PC-3 (cell line): ENCODE results near the gene PPP1R2. TPM values are rescaled to one million over a fixed set of nuclear protein-coding genes. Genes with fewer than 3 reads are reported as not detected.

Source experiments
- ATAC-seq: fragments of 200-7000 bp; cut with Tn5 transposase; 2 replicates; pipeline ENCODE4 v1.9.1; 2020; ENCODE audit warnings: mild to moderate bottlenecking, moderate library complexity
- BruUV-seq: library from RNA; stranded (reverse); fragments of 400-500 nt; replicated peaks from 2 replicates; lab custom pipeline; 2021; lab: Mats Ljungman, UMichigan
- CTCF ChIA-PET: fragments of 300-600 bp; sonication (Branson Sonifier 250); formaldehyde crosslinking; loops from one replicate; lab custom pipeline; 2022; ENCODE audit warnings: antibody characterized with exemption; lab: Charles Lee
- POLR2A ChIA-PET: fragments of 300-600 bp; sonication (Branson Sonifier 250); formaldehyde crosslinking; loops from one replicate; lab custom pipeline; 2022; ENCODE audit warnings: antibody characterized with exemption; ENCODE audit not compliant: unreplicated experiment; lab: Charles Lee
- DNase-seq: peaks from one replicate; pipeline ENCODE4 v3.0.0-alpha.2; 2015
- H2AFZ ChIP-seq: fragments of 300-600 bp; sonication (generic); 2 replicates; pipeline ENCODE4 v1.6.0; 2016; ENCODE audit warnings: antibody characterized with exemption, low read length
- H3F3A ChIP-seq: fragments of 300-600 bp; sonication (generic); one replicate; pipeline ENCODE4 v1.6.0; 2017; ENCODE audit warnings: antibody characterized with exemption, low read length, control low read depth, mild to moderate bottlenecking; ENCODE audit not compliant: unreplicated experiment
- H3K27ac ChIP-seq: fragments of 300-600 bp; sonication (generic); 2 replicates; pipeline ENCODE4 v1.5.1; 2016; ENCODE audit warnings: mild to moderate bottlenecking, low read length
- H3K27me3 ChIP-seq: fragments of 300-600 bp; sonication (generic); 2 replicates; pipeline ENCODE4 v1.6.1; 2016; ENCODE audit warnings: low read length, mixed read lengths
- H3K36me3 ChIP-seq: fragments of 300-600 bp; sonication (generic); 2 replicates; pipeline ENCODE4 v1.6.1; 2016; ENCODE audit warnings: low read depth, mixed run types, low read length, mixed read lengths
- H3K4me1 ChIP-seq: fragments of 300-600 bp; sonication (generic); 2 replicates; pipeline ENCODE4 v1.5.1; 2016; ENCODE audit warnings: low read length; ENCODE audit not compliant: insufficient read depth
- H3K4me2 ChIP-seq: fragments of 300-600 bp; sonication (generic); 2 replicates; pipeline ENCODE4 v1.6.0; 2016; ENCODE audit warnings: low read length
- H3K4me3 ChIP-seq: fragments of 300-600 bp; sonication (generic); 2 replicates; pipeline ENCODE4 v1.5.1; 2016; ENCODE audit warnings: mild to moderate bottlenecking, low read length, mixed read lengths
- H3K79me2 ChIP-seq: fragments of 300-600 bp; sonication (generic); 2 replicates; pipeline ENCODE4 v1.6.1; 2017; ENCODE audit warnings: low read length, mixed read lengths
- H3K9ac ChIP-seq: fragments of 300-600 bp; sonication (generic); 2 replicates; pipeline ENCODE4 v1.6.0; 2016; ENCODE audit warnings: mild to moderate bottlenecking, low read length
- H3K9me2 ChIP-seq: fragments of 300-600 bp; sonication (generic); replicated peaks from 2 replicates; pipeline ENCODE4 v1.6.1; 2016; ENCODE audit warnings: mixed run types, low read length, mixed read lengths
- H3K9me3 ChIP-seq: fragments of 300-600 bp; sonication (generic); 2 replicates; pipeline ENCODE4 v1.6.1; 2016; ENCODE audit warnings: low read length, mixed read lengths
- H4K20me1 ChIP-seq: fragments of 300-600 bp; sonication (generic); 2 replicates; pipeline ENCODE4 v1.6.1; 2016; ENCODE audit warnings: low read length, mixed read lengths
- CTCF ChIP-seq: fragments of 300-600 bp; sonication (generic); conservative IDR thresholded peaks from 2 replicates; pipeline ENCODE4 v1.5.1; 2017; ENCODE audit warnings: antibody characterized with exemption, low read depth, mild to moderate bottlenecking, low read length
- EZH2 ChIP-seq: fragments of 300-600 bp; sonication (generic); IDR thresholded peaks from one replicate; pipeline ENCODE4 v1.6.1; 2017; ENCODE audit warnings: antibody characterized with exemption, mild to moderate bottlenecking, low read length; ENCODE audit not compliant: unreplicated experiment
- EZH2phosphoT487 ChIP-seq: fragments of 300-600 bp; sonication (generic); IDR thresholded peaks from 2 replicates; pipeline ENCODE4 v1.6.1; 2018; ENCODE audit warnings: mild to moderate bottlenecking, antibody characterized with exemption, low read length, borderline replicate concordance
- intact Hi-C: fragments of 100-400 bp; cut with micrococcal nuclease; formaldehyde crosslinking; loops from 2 replicates; pipeline ENCODE4 v1.9.0; 2023
- total RNA-seq: library from RNA; depleted of rRNA; stranded (reverse); fragments of >200 nt; gene quantifications from 2 replicates; pipeline ENCODE4 v1.2.3, GENCODE V29; 2014

Gene PPP1R2
- total RNA-seq, 1 experiment from 2014 or later = 132 TPM

GRCh38 chr3:195548987-195549386 is 5.9 kb upstream of the PPP1R2 start:
- Histone ChIP-seq H3K4me1 (peaks cover 14% of the 10 kb centered on the region), H3K36me3 (no peaks in the 10 kb centered on the region), H3F3A (no peaks in the 10 kb centered on the region), H3K9ac (no peak overlapping the region), H2AFZ (no peak overlapping the region), H3K9me2 (no peaks in the 10 kb centered on the region), H3K27ac (no peak overlapping the region), H3K9me3 (no peaks in the 10 kb centered on the region), H3K4me2 (no peak overlapping the region), H3K27me3 (no peaks in the 10 kb centered on the region), H3K4me3 (no peak overlapping the region), H3K79me2 (no peaks in the 10 kb centered on the region), H4K20me1 (no peaks in the 10 kb centered on the region)
- ChIA-PET POLR2A (no interaction called here), CTCF (no interaction called here)
- DNase-seq (peak; percentile 18), ATAC-seq (no peak)
- intact Hi-C loops = no loop called here
- no peak for TF ChIP-seq EZH2
- no peak for TF ChIP-seq EZH2phosphoT487
- no peak for TF ChIP-seq CTCF
- BruUV-seq = no TSS peak

GRCh38 chr3:195548501-195548900 is 5.4 kb upstream of the PPP1R2 start:
- Histone ChIP-seq H3K79me2 (no peaks in the 10 kb centered on the region), H3K4me1 (peaks cover 14% of the 10 kb centered on the region), H2AFZ (no peak overlapping the region), H3K9me3 (no peaks in the 10 kb centered on the region), H3F3A (no peaks in the 10 kb centered on the region), H4K20me1 (no peaks in the 10 kb centered on the region), H3K9ac (no peak overlapping the region), H3K4me2 (no peak overlapping the region), H3K36me3 (no peaks in the 10 kb centered on the region), H3K27ac (no peak overlapping the region), H3K9me2 (no peaks in the 10 kb centered on the region), H3K27me3 (no peaks in the 10 kb centered on the region), H3K4me3 (no peak overlapping the region)
- ATAC-seq (no peak), DNase-seq (no peak)
- TF ChIP-seq CTCF (no peak), EZH2phosphoT487 (no peak), EZH2 (no peak)
- ChIA-PET CTCF (no interaction called here), POLR2A (no interaction called here)
- intact Hi-C loops = no loop called here
- BruUV-seq = no TSS peak

GRCh38 chr3:195548006-195548405 is 4.9 kb upstream of the PPP1R2 start:
- Histone ChIP-seq H3F3A (no peaks in the 10 kb centered on the region), H4K20me1 (no peaks in the 10 kb centered on the region), H3K9me2 (no peaks in the 10 kb centered on the region), H3K36me3 (no peaks in the 10 kb centered on the region), H3K4me3 (no peak overlapping the region), H3K27me3 (no peaks in the 10 kb centered on the region), H3K79me2 (0 out of 2 replicates have a peak, but pooled peaks cover under 1% of the 10 kb centered on the region), H3K9ac (no peak overlapping the region), H3K4me1 (peaks cover 14% of the 10 kb centered on the region), H2AFZ (no peak overlapping the region), H3K4me2 (no peak overlapping the region), H3K9me3 (no peaks in the 10 kb centered on the region), H3K27ac (no peak overlapping the region)
- BruUV-seq = no TSS peak
- CTCF ChIA-PET = no interaction called here
- no peak for TF ChIP-seq EZH2
- TF ChIP-seq CTCF = no peak
- no peak for TF ChIP-seq EZH2phosphoT487
- ATAC-seq = no peak
- POLR2A ChIA-PET = no interaction called here
- DNase-seq = no peak
- intact Hi-C loops = no loop called here
